Activated gamma-delta T cell (primary cell): ENCODE measurements around the gene NEURL3.
A peak's percentile ranks its signal among the peaks of the same experiment; 100 is the strongest.

Source experiments
- DNase-seq: peaks from one replicate; lab custom pipeline; 2025; lab: John Stamatoyannopoulos, UW

NEURL3 gene

DNA sequence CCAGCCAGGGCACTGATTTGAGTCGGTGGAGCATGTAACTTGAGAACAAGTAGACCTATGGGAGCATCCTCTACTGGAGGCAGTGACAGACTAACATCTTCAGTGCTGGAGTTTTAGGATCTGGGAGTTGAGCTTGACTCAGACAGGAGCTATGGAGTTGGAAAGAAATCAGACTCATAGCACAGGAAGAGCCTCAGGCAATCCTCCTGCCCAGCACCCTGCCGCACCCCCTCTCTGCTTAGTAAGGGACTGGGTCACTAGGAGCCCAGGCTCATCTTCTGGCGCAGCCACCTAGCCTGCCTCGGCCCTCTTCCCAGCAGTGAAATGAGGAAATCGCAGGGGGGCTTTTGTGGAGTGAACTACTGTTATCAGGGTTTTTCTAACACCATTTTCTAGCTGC lies 35.0 kb upstream of the NEURL3 start:
- DNase-seq: no peak

- DNase-seq: no peak
Observed at GRCh38 chr2:96539215-96539920, 34.2 kb upstream of the NEURL3 start.

GRCh38 chr2:96538487-96539214 lies 33.5 kb upstream of the NEURL3 start:
- DNase-seq: peak; percentile 81

GRCh38 chr2:96537734-96538486 lies 32.8 kb upstream of the NEURL3 start:
- DNase-seq: peak; percentile 40

GRCh38 chr2:96537066-96537733 lies 32.0 kb upstream of the NEURL3 start:
- peak; percentile 88 for DNase-seq

- DNase-seq: peak; percentile 87
Observed at GRCh38 chr2:96536445-96537065, 31.4 kb upstream of the NEURL3 start, which contains the start of gene ARID5A. TSS of gene ARID5A (plus strand) at chr2:96536752. CDS start at chr2:96536827, 75 bp downstream.

DNA sequence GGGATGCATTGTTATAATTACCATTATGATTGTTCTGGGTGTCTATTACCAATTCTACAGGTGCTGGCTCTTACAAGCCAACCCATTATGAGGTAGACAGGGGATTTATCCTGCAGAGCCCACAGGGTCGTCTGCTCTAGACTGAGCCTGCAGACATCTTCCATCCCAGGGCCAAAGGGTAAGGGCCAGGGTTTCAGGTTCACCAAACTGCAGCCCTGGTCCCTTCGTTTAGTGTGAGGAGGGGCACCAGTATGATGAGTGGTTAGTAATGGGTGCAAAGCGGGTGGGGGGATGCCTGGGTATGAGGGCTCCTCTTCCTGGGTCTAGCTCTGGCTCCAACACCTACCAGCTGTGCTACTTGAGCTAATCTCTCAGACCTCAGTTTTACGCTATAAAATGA lies 30.2 kb upstream of the NEURL3 start:
- no peak for DNase-seq

DNA sequence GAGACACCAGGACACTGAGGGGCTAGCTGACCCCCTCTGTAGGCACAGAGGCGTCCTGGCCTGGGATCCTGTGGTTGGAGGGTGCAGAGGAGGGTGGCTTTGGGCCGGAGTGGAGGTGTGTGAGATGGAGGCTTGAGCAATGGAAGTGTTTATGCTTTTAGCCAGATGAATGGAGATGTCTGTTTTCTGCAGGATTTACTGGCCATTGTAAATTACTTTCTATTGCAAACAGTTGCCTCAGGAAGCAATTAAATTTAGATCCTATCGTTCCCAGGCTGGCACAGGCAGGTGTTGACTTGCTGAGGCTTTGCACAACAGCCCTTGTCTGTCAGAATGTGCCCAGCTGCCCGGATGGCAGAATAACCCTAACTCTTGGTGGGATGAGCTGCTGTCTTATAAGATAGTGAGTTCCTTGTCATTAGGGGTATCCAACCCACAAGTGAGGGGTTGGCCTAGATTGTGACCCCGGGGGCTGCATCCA lies 29.6 kb upstream of the NEURL3 start:
- DNase-seq: no peak

DNA sequence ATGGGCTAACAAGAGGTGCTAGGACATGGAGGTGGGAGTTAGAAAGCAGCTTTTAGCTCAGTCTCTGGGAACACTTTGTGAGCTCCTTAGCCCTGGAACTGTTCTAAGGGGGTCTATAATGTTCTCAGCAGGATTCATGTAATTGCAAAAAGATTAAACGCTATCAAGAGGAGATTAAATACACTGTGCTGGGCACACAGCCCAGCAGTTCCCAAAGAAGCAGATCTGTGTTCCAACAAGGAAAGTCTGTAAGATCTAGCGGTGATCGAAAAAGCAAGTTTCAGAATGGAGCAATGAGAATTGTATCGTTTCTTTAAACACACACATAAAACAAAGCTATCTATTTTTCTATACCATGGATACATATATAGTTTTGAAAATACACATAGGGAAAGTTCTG lies 29.0 kb upstream of the NEURL3 start:
- DNase-seq: no peak

GRCh38 chr2:96533292-96534073 lies 28.3 kb upstream of the NEURL3 start:
- DNase-seq: no peak

GRCh38 chr2:96532641-96533291 lies 27.6 kb upstream of the NEURL3 start:
- DNase-seq: no peak

- DNase-seq: peak; percentile 49
Observed at GRCh38 chr2:96531872-96532505, 26.8 kb upstream of the NEURL3 start.

DNA sequence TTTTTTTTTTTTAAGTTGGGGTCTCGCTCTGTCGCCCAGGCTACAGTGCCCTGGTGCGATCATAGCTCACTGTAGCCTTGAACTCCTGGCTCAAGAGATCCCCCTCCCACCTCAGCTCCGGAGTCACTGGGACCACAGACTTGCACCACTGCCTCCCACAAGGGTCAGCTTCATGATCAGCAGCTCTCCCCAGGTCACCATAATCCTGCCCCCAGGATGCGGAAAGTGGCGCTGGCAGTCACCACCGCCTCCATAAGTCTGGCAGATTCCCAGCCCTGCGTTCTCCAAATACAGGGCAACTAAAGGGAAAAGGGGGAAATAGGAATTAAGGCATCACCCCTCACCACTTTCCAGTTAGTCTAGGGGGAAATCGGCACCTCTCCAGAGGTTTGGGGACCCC lies 26.2 kb upstream of the NEURL3 start:
- no peak for DNase-seq

DNA sequence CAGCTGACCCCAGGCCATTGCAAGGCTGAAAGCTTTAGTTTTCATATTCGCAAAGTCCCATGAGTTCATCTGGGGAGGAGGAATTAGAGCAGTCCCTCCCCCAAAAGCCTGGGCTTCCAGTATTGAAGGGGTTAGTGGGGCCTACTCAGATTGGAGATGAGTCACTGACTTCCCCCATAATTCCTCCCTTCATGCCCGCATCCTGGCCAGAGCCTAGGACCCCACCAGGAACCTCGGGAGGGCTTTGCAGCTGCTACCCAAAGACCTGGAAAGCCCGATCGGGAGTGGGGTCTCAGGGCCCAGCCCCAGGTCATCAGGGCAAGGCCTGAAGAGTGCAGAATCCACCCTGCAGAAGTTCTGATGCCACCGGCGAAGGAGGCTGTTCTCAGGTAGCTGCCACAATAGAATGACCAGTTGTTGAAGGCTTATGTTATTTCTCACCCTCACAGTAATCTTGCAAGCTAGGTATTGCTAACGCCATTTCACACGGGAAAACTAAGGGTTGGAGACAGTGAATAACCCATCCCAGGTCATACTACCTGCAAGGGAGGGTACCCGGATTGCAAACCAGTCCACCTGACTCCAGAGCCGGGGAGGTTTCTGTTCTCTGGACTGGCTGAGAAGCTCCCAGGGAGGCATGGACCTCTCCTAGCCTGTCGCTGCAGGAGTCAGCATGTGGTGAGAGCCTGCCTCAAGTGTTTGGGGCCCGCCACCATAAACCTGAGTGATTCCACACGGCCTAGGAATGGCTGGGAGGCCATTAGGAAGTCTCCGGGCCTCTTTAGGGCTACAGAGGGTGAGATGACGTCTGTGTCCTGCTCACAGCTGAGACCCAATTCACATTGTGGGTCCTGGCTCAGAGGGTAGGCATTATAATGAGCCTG lies 25.6 kb upstream of the NEURL3 start:
- no peak for DNase-seq

DNA sequence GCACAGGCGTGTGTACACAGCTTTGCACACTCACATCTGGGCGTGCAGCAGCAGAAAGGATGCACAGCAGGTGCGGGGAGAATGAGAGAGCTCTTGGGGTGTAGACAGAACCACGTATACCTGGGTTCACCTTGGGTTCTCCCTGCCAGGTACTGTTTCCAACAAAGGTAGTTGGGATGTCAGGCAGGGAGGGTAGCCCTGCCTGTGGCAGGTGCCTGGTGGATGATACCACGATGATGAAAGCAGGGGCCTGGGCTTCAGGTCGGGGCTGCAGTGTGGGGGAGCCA lies 24.9 kb upstream of the NEURL3 start:
- no peak for DNase-seq

DNA sequence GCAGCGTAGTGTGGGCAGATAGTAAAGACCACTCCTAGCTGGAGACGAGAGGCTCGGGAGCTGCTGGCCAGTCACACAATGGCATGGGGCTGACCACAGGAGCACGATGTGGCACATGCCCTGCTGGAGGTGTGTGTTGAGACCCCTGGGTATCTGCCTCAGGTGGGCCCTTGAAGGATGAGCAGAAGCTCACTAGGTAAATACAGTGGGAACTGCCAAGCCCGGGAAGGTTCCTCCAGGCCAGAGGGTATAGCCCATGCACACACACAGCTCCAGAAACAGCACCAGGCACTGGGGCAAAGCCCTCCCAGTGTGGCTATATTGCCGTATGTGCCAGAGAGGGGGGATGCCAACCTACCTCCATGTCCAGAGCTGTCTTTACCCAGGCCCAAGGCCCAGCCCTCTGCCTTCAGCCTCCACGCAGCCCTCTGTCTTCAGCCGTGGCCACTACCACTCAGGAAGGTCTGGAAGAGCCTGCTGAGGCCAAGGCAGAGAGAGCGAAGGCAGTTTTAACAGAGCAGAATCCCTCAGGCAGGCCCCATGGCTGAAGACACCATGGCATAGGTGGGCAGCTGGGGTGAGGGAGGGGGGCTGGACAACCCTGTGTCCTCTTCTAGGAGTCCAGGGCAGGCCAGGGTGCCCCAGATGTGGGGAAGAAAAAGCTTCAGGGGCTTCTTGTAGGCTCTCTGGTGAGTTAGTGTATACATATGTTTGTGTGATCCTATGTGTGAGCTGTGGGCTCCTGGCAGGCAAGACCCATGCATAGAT lies 24.4 kb upstream of the NEURL3 start:
- DNase-seq: no peak

GRCh38 chr2:96528700-96529375 lies 23.7 kb upstream of the NEURL3 start:
- no peak for DNase-seq
